HepG2 (cell line): ENCODE results near the gene SNCA. TPM values are rescaled to one million over a fixed set of nuclear protein-coding genes. Genes with fewer than 3 reads are reported as not detected.
A peak's percentile ranks its signal among the peaks of the same experiment; 100 is the strongest.

Experiments
- CSRNP1 ChIP-seq: sonication (generic); formaldehyde crosslinking; IDR thresholded peaks from 2 replicates; pipeline ENCODE4 v1.8.1; 2023; ENCODE audit warnings: mild to moderate bottlenecking, missing genetic modification reagents
- GATA4 ChIP-seq: sonication (generic); IDR thresholded peaks from 2 replicates; pipeline ENCODE4 v1.6.1; 2016; ENCODE audit warnings: antibody characterized with exemption, low read depth, borderline replicate concordance
- HDAC2 ChIP-seq: sonication (generic); formaldehyde crosslinking; IDR thresholded peaks from 2 replicates; pipeline ENCODE4 v1.4.0; 2020; ENCODE audit warnings: missing genetic modification reagents
- HMGXB3 ChIP-seq: sonication (generic); formaldehyde crosslinking; IDR thresholded peaks from 2 replicates; pipeline ENCODE4 v1.4.0; 2020; ENCODE audit warnings: missing genetic modification reagents, borderline replicate concordance
- IRF2 ChIP-seq: IDR thresholded peaks from 2 replicates; pipeline ENCODE4 v1.6.1; 2018; ENCODE audit warnings: missing genetic modification reagents, missing compliant biosample characterization
- MIXL1 ChIP-seq: IDR thresholded peaks from 2 replicates; pipeline ENCODE4 v1.6.1; 2016
- NFYB ChIP-seq: sonication (generic); formaldehyde crosslinking; IDR thresholded peaks from 2 replicates; pipeline ENCODE4 v1.4.0; 2020; ENCODE audit warnings: missing genetic modification reagents
- PPARG ChIP-seq: conservative IDR thresholded peaks from 2 replicates; pipeline ENCODE4 v1.6.1; 2016; ENCODE audit warnings: missing biosample characterization, missing genetic modification reagents
- RXRB ChIP-seq: IDR thresholded peaks from 2 replicates; pipeline ENCODE4 v1.6.1; 2016; ENCODE audit warnings: borderline replicate concordance, missing genetic modification reagents, missing compliant biosample characterization
- SP1 ChIP-seq, 2 experiments: fragments of 450-650 bp in 1 of 2; sonication (generic) in 1 of 2; formaldehyde crosslinking in 1 of 2; IDR thresholded peaks; 2 replicates each; pipeline versions ENCODE4 v1.4.0 to v1.6.1; 2016 to 2020; ENCODE audit warnings: missing genetic modification reagents in 1 of 2
- TAF1 ChIP-seq: sonication (generic); formaldehyde crosslinking; IDR thresholded peaks from 2 replicates; pipeline ENCODE4 v1.4.0; 2020; ENCODE audit warnings: missing genetic modification reagents
- THAP7 ChIP-seq: sonication (generic); formaldehyde crosslinking; IDR thresholded peaks from 2 replicates; pipeline ENCODE4 v1.8.1; 2023; ENCODE audit warnings: mild to moderate bottlenecking, missing genetic modification reagents
- ZBTB7B ChIP-seq: sonication (generic); formaldehyde crosslinking; IDR thresholded peaks from 2 replicates; pipeline ENCODE4 v1.4.0; 2020; ENCODE audit warnings: missing genetic modification reagents
- ZKSCAN8 ChIP-seq: IDR thresholded peaks from 2 replicates; pipeline ENCODE4 v1.6.1; 2016; ENCODE audit warnings: borderline replicate concordance, missing genetic modification reagents, missing compliant biosample characterization
- ZMYM4 ChIP-seq: sonication (generic); formaldehyde crosslinking; IDR thresholded peaks from 2 replicates; pipeline ENCODE4 v1.8.1; 2023; ENCODE audit warnings: mild to moderate bottlenecking, missing genetic modification reagents
- ZNF530 ChIP-seq: sonication (generic); formaldehyde crosslinking; IDR thresholded peaks from 2 replicates; pipeline ENCODE4 v1.5.0; 2020; ENCODE audit warnings: low read depth, mild to moderate bottlenecking, missing genetic modification reagents
- ZNF737 ChIP-seq: sonication (generic); formaldehyde crosslinking; IDR thresholded peaks from 2 replicates; pipeline ENCODE4 v1.5.0; 2020; ENCODE audit warnings: missing genetic modification reagents, mild to moderate bottlenecking, borderline replicate concordance
- ZNF788 ChIP-seq: sonication (generic); formaldehyde crosslinking; IDR thresholded peaks from 2 replicates; pipeline ENCODE4 v1.5.0; 2020; ENCODE audit warnings: mild to moderate bottlenecking, missing genetic modification reagents, borderline replicate concordance
- polyA plus RNA-seq, 8 experiments: library from polyadenylated mRNA; depleted of rRNA in 3 of 8; stranded (reverse) in 7 of 8; unstranded in 1 of 8; fragments of >200 nt; fragmentation: Illumina TruSeq in 4 of 8; extraction: Trizol in 4 of 8; gene quantifications; 2 replicates each; pipeline versions ENCODE4 v1.2.1 to v1.2.3, GENCODE V29; 2011 to 2016; ENCODE audit warnings: low read depth in 4 of 8, missing spikeins in 1 of 8, mixed read lengths in 1 of 8; ENCODE audit not compliant: insufficient read depth in 1 of 8
- total RNA-seq, 5 experiments: library from RNA; depleted of rRNA; stranded (reverse); fragments of >200 nt; fragmentation: Illumina TruSeq; extraction: Trizol; gene quantifications; 2 replicates each; pipeline ENCODE4 v1.2.3, GENCODE V29; 2016; ENCODE audit warnings: low read depth in 1 of 5
- TF ChIP-seq, protein P1 (sequence below): sonication (generic); formaldehyde crosslinking; IDR thresholded peaks from 2 replicates; pipeline ENCODE4 v1.8.1; 2023; ENCODE audit warnings: missing genetic modification reagents, inconsistent platforms, borderline replicate concordance
- TF ChIP-seq, protein P2 (sequence below): IDR thresholded peaks from 2 replicates; pipeline ENCODE4 v1.6.1; 2016; ENCODE audit warnings: low read depth, borderline replicate concordance

SNCA gene
- total and polyA plus RNA-seq, 2 of the 13 experiments (the other 11 are each of a cell fraction or from before 2014, with no cell fraction given) = not detected

DNA sequence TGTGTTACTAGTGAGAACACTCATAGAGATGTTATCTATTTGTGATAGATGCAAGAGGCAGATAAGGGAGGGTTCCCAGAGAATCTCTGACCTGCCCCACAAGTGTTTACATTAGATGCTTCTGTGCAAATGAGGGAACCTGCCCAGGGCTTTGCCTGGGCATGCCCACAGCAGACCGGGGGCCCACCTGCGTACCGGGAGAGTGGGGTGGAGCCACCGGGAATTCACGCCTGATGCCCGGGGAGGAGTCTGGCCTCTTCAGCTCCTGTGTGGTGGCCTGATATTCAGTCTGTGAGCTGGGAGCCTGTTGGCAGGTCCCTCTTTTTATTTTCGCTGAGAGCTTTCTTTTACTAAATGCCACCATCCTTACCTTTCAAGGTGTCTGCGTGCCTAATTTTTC, 155.7 kb downstream of the SNCA start (continued):
- peak; percentile 90; the same call in 1 of the 2 replicates for TF ChIP-seq HMGXB3 (CRISPR knock-in tag)
- peak; percentile 72; the same call in 1 of the 2 replicates for TF ChIP-seq ZNF788 (CRISPR knock-in tag)
- no peak for TF ChIP-seq ZNF737 (CRISPR knock-in tag)
- TF ChIP-seq ZNF530 (CRISPR knock-in tag) = no peak
- peak; percentile 89 for TF ChIP-seq TAF1 (CRISPR knock-in tag)
- peak; percentile 57 for TF ChIP-seq RXRB (CRISPR knock-in tag)
- TF ChIP-seq HDAC2 (CRISPR knock-in tag) = peak; percentile 78
- TF ChIP-seq THAP7 (CRISPR knock-in tag) = no peak
- TF ChIP-seq, protein P1, sequence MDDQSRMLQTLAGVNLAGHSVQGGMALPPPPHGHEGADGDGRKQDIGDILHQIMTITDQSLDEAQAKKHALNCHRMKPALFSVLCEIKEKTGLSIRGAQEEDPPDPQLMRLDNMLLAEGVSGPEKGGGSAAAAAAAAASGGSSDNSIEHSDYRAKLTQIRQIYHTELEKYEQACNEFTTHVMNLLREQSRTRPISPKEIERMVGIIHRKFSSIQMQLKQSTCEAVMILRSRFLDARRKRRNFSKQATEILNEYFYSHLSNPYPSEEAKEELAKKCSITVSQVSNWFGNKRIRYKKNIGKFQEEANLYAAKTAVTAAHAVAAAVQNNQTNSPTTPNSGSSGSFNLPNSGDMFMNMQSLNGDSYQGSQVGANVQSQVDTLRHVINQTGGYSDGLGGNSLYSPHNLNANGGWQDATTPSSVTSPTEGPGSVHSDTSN (CRISPR knock-in tag) = no peak
- TF ChIP-seq MIXL1 = peak; percentile 41; the same call in 1 of the 2 replicates
- TF ChIP-seq IRF2 (CRISPR knock-in tag) = peak; percentile 69
- TF ChIP-seq GATA4 = peak; percentile 69; the same call in 1 of the 2 replicates
- TF ChIP-seq ZMYM4 = peak; percentile 80
- TF ChIP-seq, protein P2, sequence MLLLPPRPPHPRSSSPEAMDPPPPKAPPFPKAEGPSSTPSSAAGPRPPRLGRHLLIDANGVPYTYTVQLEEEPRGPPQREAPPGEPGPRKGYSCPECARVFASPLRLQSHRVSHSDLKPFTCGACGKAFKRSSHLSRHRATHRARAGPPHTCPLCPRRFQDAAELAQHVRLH (CRISPR knock-in tag) = peak; percentile 73; the same call in 1 of the 2 replicates
- 0 out of 2 replicates have a peak, but pooled peaks have one; percentile 24 for TF ChIP-seq CSRNP1
- TF ChIP-seq ZKSCAN8 = no peak
- no peak for TF ChIP-seq SP1 (IDR thresholded peaks at IDR 0.05)
- TF ChIP-seq SP1 (CRISPR knock-in tag; IDR thresholded peaks at IDR 0.05) = peak; percentile 55; the same call in 1 of the 2 replicates
- peak; percentile 26; the same call in 1 of the 2 replicates for TF ChIP-seq NFYB (CRISPR knock-in tag)
- 0 out of 2 replicates have a peak, but pooled peaks have one; percentile 50 for TF ChIP-seq ZBTB7B (CRISPR knock-in tag)
- TF ChIP-seq PPARG (CRISPR knock-in tag) = 0 out of 2 replicates have a peak, but pooled peaks have one; percentile 18
